GM21515 (cell line): ENCODE results near the gene KLHL25.
"Not testable (repeated sequence)": the region's sequence is repeated elsewhere in the genome, so short reads cannot be mapped to it uniquely, and the experiment has no call there.

ENCODE experiments used
- ATAC-seq: cut with Tn5 transposase; IDR thresholded peaks from one replicate; pipeline ENCODE4 v1.9.1; 2021; ENCODE audit not compliant: unreplicated experiment

KLHL25 gene

GRCh38 chr15:85804481-85805170 lies 9.9 kb upstream of the KLHL25 start:
- ATAC-seq, result no peak

- not testable (repeated sequence) for ATAC-seq
These were observed 7.9 kb upstream of the KLHL25 start for GRCh38 chr15:85802617-85803016.

- ATAC-seq, result no peak
These were observed 5.9 kb upstream of the KLHL25 start for GRCh38 chr15:85800478-85801123.

DNA sequence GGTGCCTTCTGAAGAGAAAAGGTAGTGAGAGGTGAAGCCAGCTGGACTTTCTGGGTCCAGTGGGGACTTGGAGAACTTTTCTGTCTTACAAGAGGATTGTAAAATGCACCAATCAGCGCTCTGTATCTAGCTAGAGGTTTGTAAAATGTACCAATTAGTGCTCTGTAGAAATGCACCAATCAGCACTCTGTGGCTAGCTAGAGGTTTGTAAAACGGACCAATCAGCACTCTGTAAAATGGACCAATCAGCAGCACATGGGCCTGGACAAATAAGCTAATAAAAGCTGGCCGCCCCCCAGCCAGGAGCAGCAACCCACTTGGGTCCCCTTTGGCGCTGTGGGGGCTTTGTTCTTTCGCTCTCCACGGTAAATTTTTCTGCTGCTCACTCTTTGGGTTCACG lies 1.6 kb upstream of the KLHL25 start:
- ATAC-seq, result not testable (repeated sequence)

- ATAC-seq, result no peak
These were observed 896 bp upstream of the KLHL25 start for GRCh38 chr15:85795337-85796305.

- ATAC-seq, result peak; percentile 40
These were observed 806 bp downstream of the KLHL25 start for GRCh38 chr15:85793641-85794597.

DNA sequence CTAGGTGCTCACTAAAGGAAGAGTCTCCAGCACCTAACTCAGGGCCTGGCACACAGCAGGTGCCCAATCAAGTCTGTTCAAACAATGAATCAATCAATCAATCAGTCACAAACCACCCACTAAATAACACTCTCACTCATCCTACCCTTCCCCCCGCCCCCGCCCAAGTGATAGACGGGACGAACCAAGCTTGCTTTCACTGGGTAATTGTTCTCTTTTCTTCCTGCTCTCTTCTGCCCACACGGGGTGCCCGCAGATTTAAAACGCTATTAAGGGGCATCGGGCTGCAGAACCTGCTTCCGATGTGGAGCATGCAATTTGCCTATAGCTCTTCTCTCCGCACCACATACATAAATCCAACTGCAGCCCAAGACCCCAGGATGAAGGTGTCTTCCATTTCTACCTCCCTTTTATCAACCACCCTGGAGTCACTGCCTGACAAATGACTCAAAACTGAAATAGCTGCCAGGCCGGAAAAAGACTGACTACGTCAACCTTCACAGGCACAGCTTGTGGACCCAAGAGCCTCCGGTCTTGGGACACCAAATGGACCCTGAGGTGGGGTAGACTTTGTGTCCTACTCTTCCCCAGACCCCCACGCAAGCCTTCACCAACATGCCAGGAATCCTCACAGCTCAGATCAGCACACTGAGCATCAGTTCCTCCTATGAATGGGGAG lies 1.7 kb downstream of the KLHL25 start:
- ATAC-seq, result no peak

DNA sequence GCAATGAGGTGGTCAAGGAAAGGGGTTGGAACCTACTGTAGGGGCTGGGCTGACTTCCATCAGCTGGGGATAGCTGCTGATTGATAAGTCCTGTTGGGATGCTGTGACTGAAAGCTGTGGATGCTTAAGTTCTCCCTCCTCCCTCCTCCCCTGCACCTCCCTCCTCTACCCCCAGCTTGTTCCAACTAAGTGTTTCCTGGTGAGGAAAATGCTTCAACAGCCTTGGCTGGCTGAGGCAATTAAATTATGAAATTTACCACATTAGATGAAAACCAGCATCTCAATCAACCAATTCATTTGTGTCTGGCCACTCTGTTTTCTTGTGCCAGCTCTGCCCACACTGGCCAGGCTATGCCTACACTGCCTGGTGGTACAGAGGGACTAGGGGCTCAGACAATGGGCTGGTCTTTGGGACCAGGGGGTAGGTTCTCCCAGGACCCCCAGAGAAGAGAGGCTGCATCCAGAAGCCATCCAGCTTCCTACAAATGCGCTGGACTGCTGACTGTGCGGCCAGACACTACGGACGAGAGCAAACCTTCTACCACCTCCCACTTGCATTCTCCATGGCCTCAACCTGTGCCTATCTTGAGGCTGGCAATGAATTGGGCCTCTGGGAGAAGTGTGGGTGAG lies 2.5 kb downstream of the KLHL25 start:
- ATAC-seq, result no peak

DNA sequence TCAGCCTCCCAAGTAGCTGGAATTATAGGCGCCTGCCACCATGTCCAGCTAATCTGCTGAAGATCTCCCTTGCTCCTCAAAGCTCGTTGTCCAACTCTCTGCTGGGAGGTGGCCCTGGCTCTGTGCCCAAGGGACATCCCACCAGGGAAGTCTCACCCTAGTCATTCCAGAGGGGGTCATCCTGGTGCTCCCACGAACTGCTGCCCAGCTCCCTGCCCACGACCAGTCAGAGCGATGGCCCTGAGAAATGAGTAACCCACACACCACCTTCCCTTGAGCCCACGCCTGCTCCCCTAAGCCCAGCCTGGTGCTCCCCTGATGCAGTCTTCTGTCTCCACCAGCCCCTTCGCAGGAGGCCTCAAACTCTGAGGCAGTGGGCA lies 5.2 kb downstream of the KLHL25 start:
- ATAC-seq, result no peak

DNA sequence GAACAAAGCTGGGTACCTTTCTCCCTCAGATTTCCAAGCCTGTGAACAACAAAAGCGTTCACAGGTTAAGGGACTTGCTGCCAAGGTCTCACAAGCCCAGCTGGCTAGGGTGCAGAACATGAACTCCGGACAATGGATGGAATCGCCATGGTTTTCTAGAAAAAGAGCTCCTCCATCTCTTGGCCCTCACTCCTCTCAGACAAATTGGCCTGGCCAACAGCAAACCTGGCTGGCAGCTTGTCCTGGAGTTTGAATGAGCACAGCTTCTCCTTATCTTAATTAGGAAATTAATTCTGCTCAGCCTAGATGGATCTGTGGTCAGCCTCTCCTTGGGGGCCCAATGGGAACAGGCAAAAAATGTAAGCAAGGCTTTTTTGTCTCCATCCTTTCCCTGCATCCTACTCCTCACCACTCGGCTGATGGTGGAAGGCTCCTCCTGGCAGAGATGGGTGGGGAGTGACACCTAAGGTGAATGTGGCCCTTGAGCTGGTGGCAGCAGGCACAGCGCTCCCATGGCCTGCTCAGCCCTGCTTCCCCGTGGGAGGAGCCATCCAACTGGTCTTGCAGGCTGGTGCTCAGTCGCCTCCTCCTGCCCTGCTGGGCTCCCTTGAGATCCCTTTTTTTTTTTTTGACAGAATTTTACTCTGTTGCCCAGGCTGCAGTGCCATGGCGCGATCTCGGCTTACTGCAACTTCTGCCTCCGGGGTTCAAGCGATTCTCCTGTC lies 5.8 kb downstream of the KLHL25 start:
- no peak for ATAC-seq

GRCh38 chr15:85786781-85787114 lies 8.0 kb downstream of the KLHL25 start:
- no peak for ATAC-seq

- no peak for ATAC-seq
These were observed 8.6 kb downstream of the KLHL25 start for GRCh38 chr15:85785887-85786780.

- no peak for ATAC-seq
These were observed 12.7 kb downstream of the KLHL25 start for GRCh38 chr15:85782064-85782463.

GRCh38 chr15:85781099-85781498 lies 13.6 kb downstream of the KLHL25 start:
- ATAC-seq, result no peak

DNA sequence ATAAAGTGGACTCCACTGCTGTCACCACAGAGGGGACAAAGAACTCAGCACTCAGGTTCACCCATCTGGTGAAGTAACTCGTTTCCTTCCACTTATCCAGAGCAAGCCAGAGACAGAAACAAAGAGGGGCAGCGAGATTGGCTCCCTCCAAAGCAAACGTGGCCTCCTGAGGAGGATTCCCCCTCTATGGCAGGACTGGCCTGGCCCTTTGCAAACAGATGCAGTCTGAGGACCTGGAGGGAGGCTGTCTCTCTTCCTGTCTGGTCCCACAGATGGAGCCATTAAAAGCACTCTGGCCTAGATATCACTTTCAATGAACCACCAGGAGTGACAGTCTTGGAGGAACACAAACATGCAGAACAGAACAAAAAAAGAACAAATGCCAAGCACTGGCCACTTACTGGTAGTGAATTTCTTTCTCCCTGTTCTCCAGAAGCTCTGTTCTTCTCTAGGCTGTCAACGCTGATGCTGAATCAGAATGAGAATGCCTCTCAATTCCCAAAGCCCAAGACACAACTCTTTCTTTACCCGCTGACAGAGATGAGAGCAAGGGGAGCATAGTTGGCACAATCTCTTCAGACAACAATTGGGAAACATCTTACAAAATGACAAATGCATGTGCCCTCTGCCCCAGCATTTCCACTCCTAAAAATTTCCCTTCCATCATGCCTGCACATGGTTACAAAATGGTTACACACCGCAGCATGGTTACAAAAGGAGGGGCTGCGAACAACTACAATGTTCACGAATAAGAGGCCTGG lies 14.3 kb downstream of the KLHL25 start:
- ATAC-seq, result no peak

GRCh38 chr15:85779249-85779648 lies 15.5 kb downstream of the KLHL25 start:
- no peak for ATAC-seq

DNA sequence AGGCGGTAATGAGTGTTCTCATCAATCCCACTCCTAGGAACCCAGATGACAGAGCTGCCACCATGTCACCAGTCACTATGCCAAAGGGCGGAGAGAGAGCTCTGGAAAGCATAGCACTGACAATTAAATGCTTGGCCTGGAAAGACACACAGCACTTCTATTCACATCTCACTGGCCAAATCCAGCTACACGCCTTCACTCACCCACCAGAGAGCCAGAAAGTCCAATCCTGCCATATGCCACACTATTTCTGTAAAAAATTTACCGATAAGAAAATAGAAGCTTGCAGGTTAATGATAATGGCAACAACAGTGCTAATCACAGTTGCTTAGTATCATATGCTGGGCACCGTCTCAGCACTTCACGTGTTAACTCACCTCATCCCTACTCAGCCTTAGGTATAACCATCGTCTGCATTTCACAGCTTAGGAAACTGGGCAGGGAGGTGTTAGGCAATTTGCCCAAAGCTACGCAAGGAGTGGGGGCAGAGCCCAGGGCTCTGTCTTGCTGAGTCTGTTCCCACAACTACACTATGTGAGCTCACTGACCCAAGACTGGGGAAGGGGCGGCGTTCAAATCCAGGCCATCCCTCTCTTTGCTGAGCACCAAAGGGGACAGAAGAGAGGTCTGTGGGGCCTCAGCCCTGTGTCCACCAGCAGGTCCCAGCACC lies 16.5 kb downstream of the KLHL25 start:
- ATAC-seq, result no peak
